ENCODE results near the gene VAC14.

GRCh38 chr16:70691223-70692129 is 109.5 kb downstream of the VAC14 start:
- TF ChIP-seq POLR2AphosphoS5 (IDR thresholded peaks at IDR 0.05; ENCODE audit: low read depth, low read length) (no peak), POLR2A (IDR thresholded peaks at IDR 0.05; ENCODE audit: low read depth, low read length) (no peak), SPI1 (IDR thresholded peaks at IDR 0.05; ENCODE audit: low read depth, low read length) (no peak), PAX5 (IDR thresholded peaks at IDR 0.05; ENCODE audit: insufficient read depth, low read length, severe bottlenecking) (no peak), TAF1 (IDR thresholded peaks at IDR 0.05; ENCODE audit: low read depth, low read length) (no peak), POU2F2 (IDR thresholded peaks at IDR 0.05; ENCODE audit: low read depth, low read length) (no peak)

All from GM12891 (cell line).